Esophagus muscularis mucosa (tissue), 4 donors: ENCODE results near the gene MTMR4. TPM values are rescaled to one million over a fixed set of nuclear protein-coding genes. Genes with fewer than 3 reads are reported as not detected.
"Not testable (repeated sequence)": the region's sequence is repeated elsewhere in the genome, so short reads cannot be mapped to it uniquely, and the experiment has no call there.

ENCODE experiments used
- DNase-seq: peaks from one replicate; pipeline ENCODE4 v3.0.0-alpha.2; 2017; ENCODE audit errors: extremely low spot score
- H3K27ac ChIP-seq, 4 donors: fragments of 200-600 bp; sonication (generic); replicated peaks in 1 of 4; 1 replicate in 3 of 4; 2 replicates in 1 of 4; pipeline ENCODE4 v1.5.1; 2016 to 2019; ENCODE audit warnings: mild to moderate bottlenecking in 1 of 4
- H3K27me3 ChIP-seq, 4 donors: fragments of 200-600 bp; sonication (generic); one replicate each; pipeline versions ENCODE4 v1.5.1 to v1.6.0; 2016 to 2019
- H3K36me3 ChIP-seq, 4 donors: fragments of 200-600 bp; sonication (generic); one replicate each; pipeline ENCODE4 v1.5.1; 2016 to 2019
- H3K4me1 ChIP-seq, 4 donors: fragments of 200-600 bp; sonication (generic); one replicate each; pipeline ENCODE4 v1.5.1; 2016 to 2019
- H3K4me3 ChIP-seq, 4 donors: fragments of 200-600 bp; sonication (generic); 1 replicate in 2 of 4; 2 replicates in 2 of 4; pipeline ENCODE4 v1.5.1; 2016 to 2019; ENCODE audit warnings: mild to moderate bottlenecking in 4 of 4, moderate library complexity in 1 of 4
- H3K9me3 ChIP-seq, 4 donors: fragments of 200-600 bp; sonication (generic); 1 replicate in 3 of 4; 2 replicates in 1 of 4; pipeline ENCODE4 v1.5.1; 2016 to 2019
- EP300 ChIP-seq: sonication (generic); formaldehyde crosslinking; IDR thresholded peaks from one replicate; pipeline ENCODE4 v1.6.1; 2017; ENCODE audit warnings: antibody characterized with exemption
- POLR2A ChIP-seq: fragments of 450-650 bp; IDR thresholded peaks from one replicate; pipeline ENCODE4 v1.6.1; 2017; ENCODE audit warnings: antibody characterized with exemption, moderate library complexity, mild to moderate bottlenecking, low read depth
- POLR2AphosphoS5 ChIP-seq, 2 donors: sonication (generic); formaldehyde crosslinking; IDR thresholded peaks; one replicate each; pipeline ENCODE4 v1.6.1; 2017; ENCODE audit warnings: antibody characterized with exemption in 2 of 2
- WGBS: methylation state at CpG from one replicate; pipeline ENCODE4 v1.1.5; 2018; 5-methylcytosine and 5-hydroxymethylcytosine counted together
- intact Hi-C: fragments of 100-400 bp; cut with DNase I; formaldehyde crosslinking; loops from one replicate; pipeline ENCODE4 v1.15.1; 2023
- total RNA-seq, 4 donors: library from RNA; depleted of rRNA; stranded (reverse); fragments of >200 nt; gene quantifications; one replicate each; pipeline versions ENCODE4 v1.1.0 to v1.2.1, GENCODE V29; 2016
- TF ChIP-seq, protein P1 (sequence below), 3 experiments: fragments of 200-600 bp in 2 of 3; fragments of 450-650 bp in 1 of 3; sonication (generic) in 2 of 3; IDR thresholded peaks; one replicate each; pipeline ENCODE4 v1.5.1; 2017 to 2019; ENCODE audit warnings: antibody characterized with exemption in 3 of 3, mild to moderate bottlenecking in 2 of 3, moderate library complexity in 1 of 3

Gene MTMR4
- 10 to 100 TPM; 24.4 to 29.9 (median 28.4) TPM for total RNA-seq

DNA sequence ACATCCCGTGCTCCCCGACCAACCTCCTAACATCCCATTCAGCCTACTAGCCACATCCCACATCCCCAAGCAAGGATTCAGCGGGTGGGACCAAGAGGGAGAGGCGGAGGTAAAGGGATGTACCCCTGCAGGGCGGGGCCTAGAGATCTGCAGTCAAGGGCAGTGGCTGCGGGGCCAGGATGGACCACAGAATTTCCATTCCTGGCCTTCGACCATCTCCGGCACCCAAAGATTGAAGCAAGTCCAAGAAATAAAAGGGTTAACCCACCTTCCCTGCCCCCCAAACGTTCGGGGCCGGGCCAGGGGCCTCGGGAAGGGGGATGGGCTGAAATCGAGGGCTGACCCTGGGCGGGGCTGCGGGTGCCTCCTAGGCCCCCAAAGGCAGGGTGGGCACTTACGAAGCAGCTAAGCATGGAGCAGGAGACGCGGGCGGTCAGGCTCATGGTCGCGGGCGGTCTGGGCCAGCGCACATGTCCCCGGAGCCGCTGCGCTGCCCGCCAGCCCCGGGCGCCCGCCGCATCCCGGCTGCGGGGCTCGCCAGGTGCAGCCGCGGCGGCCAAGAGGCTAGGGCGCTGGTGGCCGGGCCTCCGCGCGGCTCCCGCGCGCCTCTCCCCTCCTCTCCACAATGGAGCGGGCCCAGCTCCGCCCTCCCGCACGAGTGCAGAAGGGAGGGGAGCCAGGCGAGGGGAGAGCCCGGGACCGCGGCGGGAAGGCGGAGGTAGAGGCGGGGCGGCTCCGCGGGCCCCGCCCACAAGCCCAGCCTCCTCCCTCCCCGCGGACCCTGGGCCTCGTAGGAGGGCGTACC, at the start of gene MTMR4:
MTMR4 (minus strand) TSS at position 674 of the 805 bp plus-strand sequence; CDS start at position 443, 231 bp downstream.
- Histone ChIP-seq H3K27ac (peak within 1 kb of the TSS; percentile 86 to 99 (median 92)), H3K9me3 (no peaks in the 10 kb centered on the region), H3K4me1 (peaks cover 30 to 57% (median 50%) of the 10 kb centered on the region in 4 donors), H3K4me3 (peak within 1 kb of the TSS; percentile 67 to 81 (median 73)), H3K36me3 (peaks cover 24 to 37% (median 37%) of the 10 kb centered on the region in 4 donors), H3K27me3 (no peaks in the 10 kb centered on the region)
- under 1% methylated on average over 21 of the region's 64 CpGs for WGBS
- peak; percentile 44 to 77 for TF ChIP-seq POLR2AphosphoS5 (IDR thresholded peaks at IDR 0.05)
- TF ChIP-seq, protein P1, sequence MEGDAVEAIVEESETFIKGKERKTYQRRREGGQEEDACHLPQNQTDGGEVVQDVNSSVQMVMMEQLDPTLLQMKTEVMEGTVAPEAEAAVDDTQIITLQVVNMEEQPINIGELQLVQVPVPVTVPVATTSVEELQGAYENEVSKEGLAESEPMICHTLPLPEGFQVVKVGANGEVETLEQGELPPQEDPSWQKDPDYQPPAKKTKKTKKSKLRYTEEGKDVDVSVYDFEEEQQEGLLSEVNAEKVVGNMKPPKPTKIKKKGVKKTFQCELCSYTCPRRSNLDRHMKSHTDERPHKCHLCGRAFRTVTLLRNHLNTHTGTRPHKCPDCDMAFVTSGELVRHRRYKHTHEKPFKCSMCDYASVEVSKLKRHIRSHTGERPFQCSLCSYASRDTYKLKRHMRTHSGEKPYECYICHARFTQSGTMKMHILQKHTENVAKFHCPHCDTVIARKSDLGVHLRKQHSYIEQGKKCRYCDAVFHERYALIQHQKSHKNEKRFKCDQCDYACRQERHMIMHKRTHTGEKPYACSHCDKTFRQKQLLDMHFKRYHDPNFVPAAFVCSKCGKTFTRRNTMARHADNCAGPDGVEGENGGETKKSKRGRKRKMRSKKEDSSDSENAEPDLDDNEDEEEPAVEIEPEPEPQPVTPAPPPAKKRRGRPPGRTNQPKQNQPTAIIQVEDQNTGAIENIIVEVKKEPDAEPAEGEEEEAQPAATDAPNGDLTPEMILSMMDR (IDR thresholded peaks at IDR 0.05): no peak
- no peak for DNase-seq
- intact Hi-C loops: loop anchor here (10.0 kb wide), 2 partner anchors 159 to 641 kb away; partner anchors contain the start of genes PRR11, SKA2 and SUPT4H1

DNA sequence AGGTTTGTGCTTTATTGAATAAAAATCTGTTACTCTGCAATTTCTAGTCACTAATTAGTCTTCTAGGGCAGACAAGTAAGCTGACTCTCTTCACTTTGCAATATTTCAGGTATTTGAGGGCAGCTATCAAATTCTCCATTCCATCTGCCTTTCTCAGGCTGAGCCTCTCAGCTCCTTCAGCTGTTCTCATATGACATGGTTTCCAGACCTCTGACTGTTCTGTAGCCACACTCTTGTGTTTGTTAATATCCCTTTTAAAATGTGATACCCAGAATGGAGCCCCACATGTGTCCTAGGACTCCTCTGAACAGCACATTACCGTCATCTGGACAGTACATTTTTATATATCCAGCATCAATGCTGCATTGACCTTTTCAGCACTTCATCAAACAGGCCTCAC, 46.1 kb upstream of the MTMR4 start:
- Histone ChIP-seq H3K4me1 (no peaks in the 10 kb centered on the region), H3K27ac (no peak overlapping the region), H3K4me3 (no peak overlapping the region), H3K36me3 (no peaks in the 10 kb centered on the region), H3K9me3 (no peaks in the 10 kb centered on the region), H3K27me3 (no peaks in the 10 kb centered on the region)
- intact Hi-C loops: no loop called here
- no peak for DNase-seq
- 58% methylated on average over 1 of the region's 1 CpG for WGBS
- no peak for TF ChIP-seq POLR2A
- no peak for TF ChIP-seq EP300
- TF ChIP-seq POLR2AphosphoS5 (IDR thresholded peaks at IDR 0.05): no peak
- TF ChIP-seq, protein P1 (IDR thresholded peaks at IDR 0.05): no peak

DNA sequence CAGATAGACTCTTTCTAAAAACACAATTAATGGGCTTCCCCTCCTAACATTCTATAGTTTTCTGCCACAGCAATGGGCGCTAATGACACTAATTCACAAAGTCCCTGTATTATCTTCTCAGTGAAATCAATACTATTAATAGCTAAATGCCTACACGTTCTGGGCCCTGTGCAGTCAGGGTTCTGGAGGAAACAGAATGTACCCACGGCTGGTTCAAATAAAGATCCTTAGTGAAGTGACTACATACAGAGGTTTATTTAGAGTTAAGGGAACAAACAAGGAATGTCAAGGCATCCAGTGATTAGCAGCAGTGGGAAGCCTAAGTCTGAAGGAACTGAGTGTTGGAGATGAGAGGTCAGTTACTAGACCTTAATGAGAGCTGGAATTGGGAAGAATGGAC, 43.5 kb upstream of the MTMR4 start:
- no peak overlapping the region for H3K4me3 ChIP-seq
- no peaks in the 10 kb centered on the region for H3K36me3 ChIP-seq
- no peak overlapping the region for H3K27ac ChIP-seq
- TF ChIP-seq, protein P1 (IDR thresholded peaks at IDR 0.05): no peak
- no peak for TF ChIP-seq POLR2AphosphoS5 (IDR thresholded peaks at IDR 0.05)
- no peak for TF ChIP-seq EP300
- no peak for TF ChIP-seq POLR2A
- WGBS: 74% methylated on average over 3 of the region's 3 CpGs
- intact Hi-C loops: no loop called here
- H3K27me3 ChIP-seq: no peaks in the 10 kb centered on the region
- DNase-seq: no peak
- H3K9me3 ChIP-seq: no peaks in the 10 kb centered on the region
- H3K4me1 ChIP-seq: no peaks in the 10 kb centered on the region

DNA sequence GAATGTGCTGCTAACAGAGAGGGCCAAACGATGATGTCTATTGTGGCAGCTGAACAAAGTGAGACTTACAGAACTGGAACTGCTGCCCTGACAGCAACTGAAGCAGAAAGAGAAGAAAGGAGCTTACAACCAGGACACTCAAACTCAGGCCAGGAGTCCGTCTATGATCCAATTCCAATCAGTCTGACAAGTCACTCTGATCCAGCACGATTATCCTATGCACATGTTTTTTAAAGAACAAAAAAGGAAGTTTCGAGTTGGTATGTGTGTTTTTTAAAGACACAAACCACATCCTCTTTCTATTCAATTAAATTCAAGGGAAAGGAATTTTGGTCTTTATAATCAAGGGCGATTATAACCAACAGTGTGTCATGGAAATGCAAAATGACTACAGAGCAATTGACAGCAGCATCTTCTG, 42.4 kb upstream of the MTMR4 start:
- Histone ChIP-seq H3K27me3 (no peaks in the 10 kb centered on the region), H3K4me1 (no peaks in the 10 kb centered on the region), H3K27ac (no peak overlapping the region), H3K4me3 (no peak overlapping the region), H3K9me3 (no peaks in the 10 kb centered on the region), H3K36me3 (no peaks in the 10 kb centered on the region)
- no peak for DNase-seq
- TF ChIP-seq, protein P1 (IDR thresholded peaks at IDR 0.05): no peak
- TF ChIP-seq EP300 (no peak), POLR2A (no peak)
- intact Hi-C loops: no loop called here
- WGBS: 39% methylated on average over 5 of the region's 5 CpGs

DNA sequence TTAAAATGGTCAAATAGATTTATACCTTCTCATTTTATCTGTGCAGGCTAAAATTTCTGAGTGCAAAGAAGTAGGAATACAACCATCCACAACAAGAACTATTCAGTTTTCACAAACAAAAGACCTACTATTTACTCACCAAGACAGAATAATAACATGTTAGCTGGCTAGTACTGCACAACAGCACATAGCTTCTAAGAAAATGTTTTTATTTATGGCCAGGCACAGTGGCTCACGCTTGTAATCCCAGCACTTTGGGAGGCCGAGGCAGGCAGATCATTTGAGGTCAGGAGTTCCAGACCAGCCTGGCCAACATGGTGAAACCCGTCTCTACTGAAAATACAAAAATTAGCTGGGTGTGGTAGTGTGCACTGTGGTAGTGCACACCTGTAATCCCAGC, 40.7 kb upstream of the MTMR4 start:
- H3K4me1 ChIP-seq, H3K27me3 ChIP-seq, intact Hi-C loops, H3K36me3 ChIP-seq, H3K4me3 ChIP-seq, H3K9me3 ChIP-seq, DNase-seq, H3K27ac ChIP-seq: not testable (repeated sequence)
- no CpG with 5 or more reads among the region's 3 CpGs for WGBS
